ENCODE data around the gene NDUFV1. TPM values are rescaled to one million over a fixed set of nuclear protein-coding genes. Genes with fewer than 3 reads are reported as not detected.

Gene NDUFV1
- total RNA-seq, 1 donor from 2014 or later: 128 TPM

DNA sequence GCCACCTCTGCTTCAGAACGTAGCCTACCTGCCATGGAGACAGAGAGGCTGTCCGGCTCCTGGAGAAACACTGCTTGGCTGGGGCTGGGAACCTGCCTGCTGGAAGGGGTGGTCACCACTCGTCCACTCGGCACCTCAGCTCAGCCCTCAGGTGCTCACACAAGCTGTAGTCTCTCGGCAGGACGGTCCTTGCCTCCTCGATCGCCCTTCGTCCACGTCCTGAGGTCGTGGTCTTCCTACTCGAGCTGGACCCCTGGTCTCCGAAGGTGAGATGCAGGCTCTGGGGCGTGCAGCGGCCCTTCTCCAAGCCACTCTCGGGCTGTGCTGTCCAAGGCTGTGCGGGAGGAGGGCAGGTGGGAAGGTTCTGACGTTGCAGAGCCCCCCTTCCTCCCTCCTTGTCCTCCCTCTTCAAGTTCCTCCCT is 32.7 kb downstream of the NDUFV1 start, which contains the start of gene TBX10:
Gene TBX10 (minus strand): TSS at position 326 of the 422 bp plus-strand sequence. CDS start 291 bp downstream, at position 35.
- H3K36me3 ChIP-seq: no peaks in the 10 kb centered on the region
- TF ChIP-seq, protein P1, sequence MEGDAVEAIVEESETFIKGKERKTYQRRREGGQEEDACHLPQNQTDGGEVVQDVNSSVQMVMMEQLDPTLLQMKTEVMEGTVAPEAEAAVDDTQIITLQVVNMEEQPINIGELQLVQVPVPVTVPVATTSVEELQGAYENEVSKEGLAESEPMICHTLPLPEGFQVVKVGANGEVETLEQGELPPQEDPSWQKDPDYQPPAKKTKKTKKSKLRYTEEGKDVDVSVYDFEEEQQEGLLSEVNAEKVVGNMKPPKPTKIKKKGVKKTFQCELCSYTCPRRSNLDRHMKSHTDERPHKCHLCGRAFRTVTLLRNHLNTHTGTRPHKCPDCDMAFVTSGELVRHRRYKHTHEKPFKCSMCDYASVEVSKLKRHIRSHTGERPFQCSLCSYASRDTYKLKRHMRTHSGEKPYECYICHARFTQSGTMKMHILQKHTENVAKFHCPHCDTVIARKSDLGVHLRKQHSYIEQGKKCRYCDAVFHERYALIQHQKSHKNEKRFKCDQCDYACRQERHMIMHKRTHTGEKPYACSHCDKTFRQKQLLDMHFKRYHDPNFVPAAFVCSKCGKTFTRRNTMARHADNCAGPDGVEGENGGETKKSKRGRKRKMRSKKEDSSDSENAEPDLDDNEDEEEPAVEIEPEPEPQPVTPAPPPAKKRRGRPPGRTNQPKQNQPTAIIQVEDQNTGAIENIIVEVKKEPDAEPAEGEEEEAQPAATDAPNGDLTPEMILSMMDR (IDR thresholded peaks at IDR 0.05): no peak
- DNase-seq (ENCODE audit: low spot score in 2 of 2): no peak
- no peaks in the 10 kb centered on the region for H3K4me1 ChIP-seq
- no peaks in the 10 kb centered on the region for H3K9me3 ChIP-seq
- intact Hi-C loops (cut with DNase I): loop anchor here (10.0 kb wide), 1 partner anchor 165 kb away; no protein-coding TSS in a partner anchor
- H3K4me3 ChIP-seq: no peak within 1 kb of the TSS
- no peak within 1 kb of the TSS for H3K27ac ChIP-seq
- H3K27me3 ChIP-seq: no peaks in the 10 kb centered on the region

DNA sequence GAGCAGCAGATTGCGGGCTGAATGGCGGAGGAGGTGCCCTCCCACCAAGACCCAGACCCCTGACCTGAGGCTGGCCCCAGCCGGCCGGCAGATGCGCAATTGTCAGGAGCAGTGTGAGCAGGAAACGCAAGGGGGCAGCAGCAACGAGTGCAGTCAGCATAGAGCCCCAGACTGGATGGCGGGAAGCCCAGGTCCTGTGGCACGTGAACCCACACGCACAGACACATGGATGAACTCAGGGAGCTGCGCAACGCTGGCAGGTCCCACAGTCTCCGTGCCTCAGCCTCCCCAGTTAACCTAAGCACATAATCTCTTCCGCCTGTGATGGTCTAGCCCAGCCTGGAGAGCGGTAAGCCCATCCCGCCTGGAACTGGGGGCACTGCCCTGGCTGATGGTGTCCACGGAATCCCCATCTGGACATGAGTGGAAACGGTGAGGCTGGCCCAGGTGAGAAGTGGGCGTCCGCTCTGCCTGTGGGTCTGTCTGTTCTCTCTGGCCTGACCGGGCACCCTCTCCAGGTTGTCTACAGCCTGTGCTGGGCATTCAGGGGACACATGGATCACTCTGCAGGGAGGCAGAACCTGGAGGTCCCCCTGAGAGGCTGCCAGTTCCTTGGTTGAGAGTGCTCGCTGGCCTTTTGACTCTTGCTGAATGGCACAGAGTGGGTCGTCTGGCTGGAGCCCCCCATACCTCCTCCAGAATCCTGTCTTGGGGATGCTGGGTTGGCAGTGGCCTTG is 33.5 kb downstream of the NDUFV1 start:
- Histone ChIP-seq H3K36me3 (no peaks in the 10 kb centered on the region), H3K4me1 (no peaks in the 10 kb centered on the region), H3K27ac (no peak overlapping the region), H3K27me3 (no peaks in the 10 kb centered on the region), H3K9me3 (no peaks in the 10 kb centered on the region), H3K4me3 (no peak overlapping the region)
- intact Hi-C loops (cut with DNase I): no loop called here
- no peak for DNase-seq (ENCODE audit: low spot score in 2 of 2)
- TF ChIP-seq, protein P1 (IDR thresholded peaks at IDR 0.05): peak; percentile 26 to 57 (median 52)

DNA sequence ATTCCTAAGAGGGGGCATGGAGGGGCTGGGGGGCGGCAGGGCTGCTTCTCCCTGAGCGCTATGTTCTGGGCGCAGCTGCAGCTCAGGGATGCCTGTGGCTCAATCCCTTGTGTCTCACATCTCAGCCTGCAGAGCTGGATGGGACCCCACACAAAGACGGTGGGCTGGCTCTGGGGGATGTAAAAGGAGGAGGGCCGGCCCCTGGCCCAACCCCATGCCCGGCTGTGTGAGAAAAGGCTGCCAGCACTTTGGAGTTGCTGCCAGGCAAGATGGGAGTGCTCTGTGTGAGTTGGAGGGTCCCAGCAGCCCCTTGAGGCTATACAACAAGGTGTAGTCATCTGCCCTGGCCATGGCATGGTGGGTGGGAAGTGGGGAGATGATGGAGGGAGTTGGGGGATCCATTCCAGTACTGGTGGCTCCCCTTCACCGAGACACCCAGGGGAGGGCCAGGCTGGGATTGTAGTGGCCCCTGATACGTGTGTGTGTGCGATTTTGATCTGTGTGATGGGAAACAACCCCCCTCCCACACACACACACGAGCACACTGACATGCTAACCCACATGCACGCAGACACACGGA is 34.1 kb downstream of the NDUFV1 start:
- intact Hi-C loops (cut with DNase I): no loop called here
- H3K36me3 ChIP-seq: no peaks in the 10 kb centered on the region
- H3K4me3 ChIP-seq: no peak overlapping the region
- no peak for DNase-seq (ENCODE audit: low spot score in 2 of 2)
- H3K9me3 ChIP-seq: no peaks in the 10 kb centered on the region
- H3K27me3 ChIP-seq: no peaks in the 10 kb centered on the region
- H3K4me1 ChIP-seq: no peaks in the 10 kb centered on the region
- no peak overlapping the region for H3K27ac ChIP-seq
- TF ChIP-seq, protein P1 (IDR thresholded peaks at IDR 0.05): no peak

DNA sequence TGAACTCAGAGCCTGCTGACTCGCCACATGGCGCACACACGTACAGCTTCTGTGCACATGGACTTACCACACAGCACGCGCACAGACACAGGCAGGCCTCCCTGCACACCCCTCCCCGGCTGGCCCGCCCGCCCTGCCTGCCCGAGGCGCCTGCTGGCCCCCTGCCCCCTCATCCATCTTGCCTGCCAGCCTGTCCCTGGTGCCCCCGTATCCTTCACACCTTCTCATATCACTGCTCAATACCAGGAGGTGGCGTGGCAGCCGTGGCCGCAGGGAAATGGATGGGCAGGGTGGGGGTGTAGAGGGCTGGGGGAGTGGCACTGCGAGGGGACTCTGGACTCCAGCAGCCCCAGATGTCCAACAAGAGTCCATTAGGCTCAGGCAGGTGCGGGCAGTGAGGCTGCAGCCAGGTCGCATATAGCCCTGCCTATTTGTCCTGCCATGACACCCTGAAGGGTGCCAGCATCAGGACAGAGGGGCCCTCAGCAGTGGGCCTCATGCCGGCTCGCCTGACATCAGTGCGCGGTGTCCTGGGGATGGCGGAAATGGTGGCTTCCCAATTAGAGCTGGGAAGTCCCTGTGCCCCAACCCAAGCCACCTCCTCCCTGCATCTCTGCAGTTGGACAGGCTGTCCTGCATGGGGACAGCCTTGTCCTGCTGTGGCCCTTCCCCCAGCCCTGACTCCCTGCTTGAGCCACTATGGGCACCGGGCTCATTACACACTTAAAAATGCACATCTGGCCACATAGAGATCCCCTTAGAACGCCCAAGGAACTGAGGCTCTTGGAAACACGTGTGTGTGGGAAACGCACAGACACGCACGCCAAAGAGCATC is 34.8 kb downstream of the NDUFV1 start:
- no peak for DNase-seq (ENCODE audit: low spot score in 2 of 2)
- TF ChIP-seq, protein P1 (IDR thresholded peaks at IDR 0.05): no peak
- Histone ChIP-seq H3K4me3 (no peak overlapping the region), H3K27me3 (no peaks in the 10 kb centered on the region), H3K27ac (no peak overlapping the region), H3K4me1 (no peaks in the 10 kb centered on the region), H3K9me3 (no peaks in the 10 kb centered on the region), H3K36me3 (no peaks in the 10 kb centered on the region)
- intact Hi-C loops (cut with DNase I): no loop called here

DNA sequence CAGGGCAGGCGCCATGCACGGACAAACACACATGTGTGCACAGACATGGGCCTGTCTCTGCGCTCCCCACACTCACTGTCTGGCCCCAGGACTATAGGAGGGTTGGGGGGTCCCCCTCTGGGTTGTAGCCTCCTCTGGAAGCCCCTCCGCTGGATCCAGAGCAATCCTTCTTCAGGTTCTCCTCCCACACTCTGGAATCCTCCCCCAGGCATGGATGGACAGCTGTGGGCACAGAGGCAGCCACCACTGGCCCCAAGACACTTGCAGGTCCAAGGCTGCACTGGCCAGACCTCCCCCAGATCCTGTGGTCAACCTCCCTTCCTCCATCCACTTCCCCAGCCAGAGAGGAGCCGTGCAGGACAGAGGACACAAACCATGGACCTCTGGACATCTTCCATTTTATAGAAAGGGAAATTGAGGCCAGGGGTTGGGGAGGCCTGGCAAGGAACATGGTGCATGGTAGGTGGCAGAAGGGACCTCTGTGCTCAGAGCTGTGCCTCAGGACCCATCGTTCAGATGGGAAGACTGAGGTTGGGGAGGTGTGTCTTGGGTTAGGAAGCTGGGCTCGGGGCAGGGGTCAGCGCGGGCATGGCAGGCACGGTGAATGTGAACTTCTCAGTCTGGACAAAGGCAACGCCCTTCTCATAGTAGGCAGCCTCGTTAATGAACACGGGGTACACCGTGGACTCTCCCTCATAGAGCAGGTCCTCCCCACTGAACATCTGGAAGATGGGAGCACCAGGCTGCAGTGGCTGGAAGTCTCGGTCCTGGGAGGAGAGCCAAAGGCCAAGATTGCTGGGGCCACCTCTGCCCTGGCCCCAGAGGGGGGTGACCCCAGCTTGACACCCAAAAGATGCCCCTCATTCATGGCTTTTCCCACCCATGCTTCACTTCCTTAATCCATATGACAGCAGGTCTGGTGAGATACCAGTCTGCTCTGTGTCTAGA is 35.7 kb downstream of the NDUFV1 start:
- no peaks in the 10 kb centered on the region for H3K36me3 ChIP-seq
- DNase-seq (ENCODE audit: low spot score in 2 of 2): no peak
- H3K27ac ChIP-seq: no peak overlapping the region
- intact Hi-C loops (cut with DNase I): no loop called here
- TF ChIP-seq, protein P1 (IDR thresholded peaks at IDR 0.05): no peak
- H3K27me3 ChIP-seq: peaks cover 4% of the 10 kb centered on the region
- H3K4me3 ChIP-seq: no peak overlapping the region
- H3K4me1 ChIP-seq: no peaks in the 10 kb centered on the region
- no peaks in the 10 kb centered on the region for H3K9me3 ChIP-seq
